Neural progenitor cell (in vitro differentiated cells): ENCODE data around the gene WIPF2.

Source experiments
- CTCF ChIP-seq: fragments of 200-600 bp; sonication (generic); IDR thresholded peaks from 2 replicates; pipeline ENCODE4 v1.5.1; 2017; ENCODE audit warnings: antibody characterized with exemption, mild to moderate bottlenecking
- EZH2phosphoT487 ChIP-seq: fragments of 200-600 bp; sonication (generic); IDR thresholded peaks from 2 replicates; pipeline ENCODE4 v1.6.1; 2017; ENCODE audit warnings: antibody characterized with exemption

DNA sequence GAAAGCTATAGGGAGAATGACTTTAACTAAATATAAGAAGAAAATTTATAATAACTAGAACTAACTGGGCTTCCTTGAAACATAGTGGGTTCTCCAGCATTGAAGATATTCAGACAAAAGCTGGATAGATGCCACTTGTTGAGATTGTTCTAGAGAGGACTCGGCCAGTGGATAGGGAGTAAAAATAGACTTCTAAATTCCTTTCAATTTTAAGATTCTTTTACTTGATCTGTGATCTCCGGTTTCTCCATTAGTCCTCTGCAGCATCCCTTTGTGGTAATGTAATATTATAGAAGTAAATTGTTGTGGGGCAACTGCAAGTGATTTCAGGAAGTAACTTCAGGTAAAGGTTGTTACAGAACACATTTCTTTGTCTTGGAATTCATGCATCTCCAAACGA lies 79.6 kb downstream of the WIPF2 start:
- TF ChIP-seq EZH2phosphoT487 (no peak), CTCF (no peak)
